A673 (cell line): ENCODE results near the gene FTCD. TPM values are rescaled to one million over a fixed set of nuclear protein-coding genes. Genes with fewer than 3 reads are reported as not detected.

Experiments
- BruUV-seq: library from RNA; stranded (reverse); fragments of 400-500 nt; replicated peaks from 2 replicates; lab custom pipeline; 2021; lab: Mats Ljungman, UMichigan
- CTCF ChIA-PET: fragments of 300-600 bp; sonication (Branson Sonifier 250); formaldehyde crosslinking; loops from one replicate; lab custom pipeline; 2022; ENCODE audit warnings: antibody characterized with exemption; lab: Charles Lee
- POLR2A ChIA-PET: fragments of 300-600 bp; sonication (Branson Sonifier 250); formaldehyde crosslinking; loops from one replicate; lab custom pipeline; 2022; ENCODE audit warnings: antibody characterized with exemption; ENCODE audit not compliant: low non-redundant PET; lab: Charles Lee
- DNase-seq: peaks from one replicate; pipeline ENCODE4 v3.0.0-alpha.2; 2015; ENCODE audit warnings: low spot score
- H3K27ac ChIP-seq: fragments of 200-600 bp; sonication (generic); 2 replicates; pipeline ENCODE4 v1.5.1; 2016; ENCODE audit warnings: mixed run types, low read depth, mild to moderate bottlenecking, mixed read lengths, antibody characterized with exemption, low read length; ENCODE audit not compliant: poor library complexity, severe bottlenecking
- H3K27me3 ChIP-seq: fragments of 200-600 bp; sonication (generic); replicated peaks from 2 replicates; pipeline ENCODE4 v1.6.1; 2017; ENCODE audit warnings: mixed run types, low read depth, mild to moderate bottlenecking, mixed read lengths, antibody characterized with exemption, low read length; ENCODE audit not compliant: insufficient read depth, poor library complexity
- H3K36me3 ChIP-seq: fragments of 200-600 bp; sonication (generic); 2 replicates; pipeline ENCODE4 v1.6.1; 2016; ENCODE audit warnings: mixed run types, mild to moderate bottlenecking, mixed read lengths, antibody characterized with exemption, low read length; ENCODE audit not compliant: insufficient read depth, poor library complexity, severe bottlenecking
- H3K4me1 ChIP-seq: fragments of 200-600 bp; sonication (generic); 2 replicates; pipeline ENCODE4 v1.6.1; 2017; ENCODE audit warnings: mixed run types, mild to moderate bottlenecking, mixed read lengths, antibody characterized with exemption, low read length; ENCODE audit not compliant: insufficient read depth, poor library complexity, severe bottlenecking
- H3K4me3 ChIP-seq: fragments of 200-600 bp; sonication (generic); 2 replicates; pipeline ENCODE4 v1.5.1; 2016; ENCODE audit warnings: low read depth, mixed run types, mild to moderate bottlenecking, mixed read lengths, low read length; ENCODE audit not compliant: poor library complexity, severe bottlenecking
- H3K9me3 ChIP-seq: fragments of 200-600 bp; sonication (generic); 2 replicates; pipeline ENCODE4 v1.6.1; 2016; ENCODE audit warnings: mixed run types, low read depth, mild to moderate bottlenecking, mixed read lengths, antibody characterized with exemption, low read length; ENCODE audit not compliant: poor library complexity, severe bottlenecking
- EZH2 ChIP-seq: fragments of 200-600 bp; sonication (generic); IDR thresholded peaks from 2 replicates; pipeline ENCODE4 v1.6.1; 2017; ENCODE audit warnings: borderline replicate concordance, low read depth, mild to moderate bottlenecking, mixed read lengths, antibody characterized with exemption, low read length; ENCODE audit not compliant: poor library complexity, severe bottlenecking
- intact Hi-C: fragments of 100-400 bp; cut with micrococcal nuclease; formaldehyde crosslinking; loops from one replicate; pipeline ENCODE4 v1.10.0; 2022; ENCODE audit not compliant: unreplicated experiment
- total RNA-seq: library from RNA; stranded (reverse); gene quantifications from 2 replicates; pipeline ENCODE4 v1.2.3, GENCODE V29; 2021
- TF ChIP-seq, protein P1 (sequence below): fragments of 300-800, 200-600 bp; sonication (generic); conservative IDR thresholded peaks from 2 replicates; pipeline ENCODE4 v1.5.1; 2017; ENCODE audit warnings: low read depth, mild to moderate bottlenecking, antibody characterized with exemption, low read length, moderate library complexity, mixed read lengths

Gene FTCD
- total RNA-seq, 1 experiment from 2014 or later, result 5.4 TPM

DNA sequence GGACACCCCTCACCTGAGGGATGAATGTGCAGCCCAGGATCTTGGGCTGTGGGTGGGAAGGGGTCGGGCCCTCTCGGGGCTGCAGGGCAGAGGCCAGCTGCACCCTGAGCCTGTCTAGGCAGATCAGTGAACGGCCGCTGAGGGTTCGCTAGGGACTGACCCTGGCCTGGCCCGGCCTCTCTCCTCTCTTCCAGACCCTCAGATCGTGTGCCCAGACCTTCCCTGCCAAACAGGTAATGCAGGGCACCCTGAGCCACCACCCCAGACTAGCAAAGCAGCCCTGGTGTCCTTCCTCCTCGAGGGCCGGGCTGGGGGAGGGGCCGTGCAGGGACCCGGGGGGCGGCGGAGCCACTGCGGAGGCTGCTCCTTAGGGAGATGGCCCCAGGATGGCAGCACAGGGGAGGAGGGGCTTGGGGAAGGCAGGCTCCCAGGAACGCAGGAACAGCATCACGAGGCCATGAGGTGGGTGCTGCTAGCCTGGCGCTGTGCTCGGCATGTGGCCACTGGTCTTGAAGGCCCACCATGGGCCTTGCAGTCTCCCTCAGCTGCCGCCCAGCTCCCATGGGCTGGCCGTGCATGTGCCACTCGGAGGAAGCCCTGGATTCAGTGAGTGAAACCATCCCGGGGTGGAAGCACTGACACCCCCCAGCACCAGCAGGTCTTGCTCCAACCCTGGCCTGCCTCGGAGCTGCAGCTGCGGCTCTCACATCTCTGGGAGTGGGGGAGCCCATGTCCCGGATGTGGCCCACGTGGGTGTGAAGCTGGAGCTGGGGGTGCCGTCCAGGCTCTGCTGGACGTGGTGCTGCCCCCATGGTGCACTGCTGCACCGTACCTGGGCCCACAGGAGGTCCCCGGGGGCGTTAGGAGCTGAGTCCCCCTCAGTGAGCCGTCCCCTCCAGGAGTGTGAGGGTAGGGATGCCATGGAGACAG is 28.8 kb downstream of the FTCD start:
- Histone ChIP-seq H3K36me3 (no peaks in the 10 kb centered on the region), H3K27ac (no peak overlapping the region), H3K4me1 (no peaks in the 10 kb centered on the region), H3K9me3 (no peaks in the 10 kb centered on the region), H3K27me3 (no peaks in the 10 kb centered on the region), H3K4me3 (no peak overlapping the region)
- POLR2A ChIA-PET, result no interaction called here
- no peak for DNase-seq
- BruUV-seq, result no TSS peak
- CTCF ChIA-PET, result no interaction called here
- TF ChIP-seq EZH2, result no peak
- TF ChIP-seq, protein P1, sequence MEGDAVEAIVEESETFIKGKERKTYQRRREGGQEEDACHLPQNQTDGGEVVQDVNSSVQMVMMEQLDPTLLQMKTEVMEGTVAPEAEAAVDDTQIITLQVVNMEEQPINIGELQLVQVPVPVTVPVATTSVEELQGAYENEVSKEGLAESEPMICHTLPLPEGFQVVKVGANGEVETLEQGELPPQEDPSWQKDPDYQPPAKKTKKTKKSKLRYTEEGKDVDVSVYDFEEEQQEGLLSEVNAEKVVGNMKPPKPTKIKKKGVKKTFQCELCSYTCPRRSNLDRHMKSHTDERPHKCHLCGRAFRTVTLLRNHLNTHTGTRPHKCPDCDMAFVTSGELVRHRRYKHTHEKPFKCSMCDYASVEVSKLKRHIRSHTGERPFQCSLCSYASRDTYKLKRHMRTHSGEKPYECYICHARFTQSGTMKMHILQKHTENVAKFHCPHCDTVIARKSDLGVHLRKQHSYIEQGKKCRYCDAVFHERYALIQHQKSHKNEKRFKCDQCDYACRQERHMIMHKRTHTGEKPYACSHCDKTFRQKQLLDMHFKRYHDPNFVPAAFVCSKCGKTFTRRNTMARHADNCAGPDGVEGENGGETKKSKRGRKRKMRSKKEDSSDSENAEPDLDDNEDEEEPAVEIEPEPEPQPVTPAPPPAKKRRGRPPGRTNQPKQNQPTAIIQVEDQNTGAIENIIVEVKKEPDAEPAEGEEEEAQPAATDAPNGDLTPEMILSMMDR, result no peak
- intact Hi-C loops, result no loop called here

DNA sequence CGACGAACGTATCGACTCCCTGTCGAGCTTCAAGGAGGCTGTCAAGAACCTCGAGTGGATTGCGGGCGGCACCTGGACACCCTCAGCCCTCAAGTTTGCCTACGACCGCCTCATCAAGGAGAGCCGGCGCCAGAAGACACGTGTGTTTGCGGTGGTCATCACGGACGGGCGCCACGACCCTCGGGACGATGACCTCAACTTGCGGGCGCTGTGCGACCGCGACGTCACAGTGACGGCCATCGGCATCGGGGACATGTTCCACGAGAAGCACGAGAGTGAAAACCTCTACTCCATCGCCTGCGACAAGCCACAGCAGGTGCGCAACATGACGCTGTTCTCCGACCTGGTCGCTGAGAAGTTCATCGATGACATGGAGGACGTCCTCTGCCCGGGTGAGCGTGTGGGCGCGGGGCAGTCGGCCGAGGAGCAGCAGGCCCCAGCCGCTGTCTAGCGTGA is 29.5 kb downstream of the FTCD start:
- ChIA-PET POLR2A (no interaction called here), CTCF (no interaction called here)
- H3K27me3 ChIP-seq, result no peaks in the 10 kb centered on the region
- no peak overlapping the region for H3K27ac ChIP-seq
- no peak for TF ChIP-seq EZH2
- TF ChIP-seq, protein P1, result no peak
- BruUV-seq, result no TSS peak
- intact Hi-C loops, result no loop called here
- H3K4me1 ChIP-seq, result no peaks in the 10 kb centered on the region
- H3K4me3 ChIP-seq, result no peak overlapping the region
- H3K36me3 ChIP-seq, result no peaks in the 10 kb centered on the region
- no peaks in the 10 kb centered on the region for H3K9me3 ChIP-seq
- DNase-seq, result no peak

DNA sequence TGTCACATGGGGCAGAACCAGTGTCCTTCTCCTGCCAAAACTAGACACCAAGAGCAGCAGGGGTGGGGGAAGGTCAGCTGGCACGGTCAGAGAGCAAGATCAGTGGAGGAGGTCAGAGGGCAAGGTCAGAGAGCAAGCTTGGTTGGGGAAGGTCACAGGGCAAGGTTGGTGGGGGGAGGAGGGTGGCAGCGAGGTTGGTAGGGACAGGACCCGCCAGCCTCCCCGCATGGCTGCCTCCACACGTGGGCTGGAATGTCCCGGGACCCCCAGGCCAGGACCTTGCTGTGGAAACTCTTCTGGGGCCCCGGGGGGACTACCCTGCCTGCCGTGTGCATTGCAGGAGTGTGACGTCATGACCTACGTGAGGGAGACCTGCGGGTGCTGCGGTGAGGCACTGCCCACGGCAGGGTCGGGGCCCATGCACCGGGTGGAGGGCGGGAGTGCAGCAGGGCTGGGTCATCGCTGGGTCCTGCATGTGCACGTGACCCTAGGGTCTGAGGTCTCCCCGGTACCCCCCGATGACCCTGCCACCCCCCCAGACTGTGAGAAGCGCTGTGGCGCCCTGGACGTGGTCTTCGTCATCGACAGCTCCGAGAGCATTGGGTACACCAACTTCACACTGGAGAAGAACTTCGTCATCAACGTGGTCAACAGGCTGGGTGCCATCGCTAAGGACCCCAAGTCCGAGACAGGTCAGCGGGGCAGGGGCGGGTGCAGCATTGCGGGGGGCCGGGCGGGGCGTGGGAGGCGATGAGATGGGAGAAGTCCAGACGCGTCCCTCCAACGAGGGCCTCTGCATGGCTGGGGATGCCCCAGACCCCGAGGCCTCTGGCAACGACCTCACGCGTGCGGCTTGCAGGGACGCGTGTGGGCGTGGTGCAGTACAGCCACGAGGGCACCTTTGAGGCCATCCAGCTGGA is 30.2 kb downstream of the FTCD start:
- no TSS peak for BruUV-seq
- Histone ChIP-seq H3K27ac (no peak overlapping the region), H3K4me3 (no peak overlapping the region), H3K36me3 (no peaks in the 10 kb centered on the region), H3K27me3 (no peaks in the 10 kb centered on the region), H3K9me3 (no peaks in the 10 kb centered on the region), H3K4me1 (no peaks in the 10 kb centered on the region)
- intact Hi-C loops, result no loop called here
- ChIA-PET POLR2A (no interaction called here), CTCF (no interaction called here)
- TF ChIP-seq EZH2, result no peak
- TF ChIP-seq, protein P1, result no peak
- no peak for DNase-seq
